Karpas-422 (cell line): ENCODE data around the gene RNF11. TPM values are rescaled to one million over a fixed set of nuclear protein-coding genes. Genes with fewer than 3 reads are reported as not detected.

Experiments used
- DNase-seq: peaks from one replicate; pipeline ENCODE4 v3.0.0-alpha.2; 2015
- H2AFZ ChIP-seq: fragments of 200-600 bp; sonication (generic); 2 replicates; pipeline ENCODE4 v1.6.1; 2014; ENCODE audit warnings: antibody characterized with exemption, low read length, mixed read lengths
- H3K27ac ChIP-seq: fragments of 200-600 bp; sonication (generic); 2 replicates; pipeline ENCODE4 v1.5.1; 2014; ENCODE audit warnings: mild to moderate bottlenecking, low read length, moderate library complexity
- H3K27me3 ChIP-seq: fragments of 200-600 bp; sonication (generic); 2 replicates; pipeline ENCODE4 v1.6.1; 2014; ENCODE audit warnings: low read length, mixed read lengths
- H3K36me3 ChIP-seq: fragments of 200-600 bp; sonication (generic); 2 replicates; pipeline ENCODE4 v1.6.1; 2014; ENCODE audit warnings: low read length, mixed read lengths; ENCODE audit not compliant: insufficient read depth
- H3K4me1 ChIP-seq: fragments of 200-600 bp; sonication (generic); 2 replicates; pipeline ENCODE4 v1.6.1; 2014; ENCODE audit warnings: mild to moderate bottlenecking, low read length, mixed read lengths
- H3K4me2 ChIP-seq: fragments of 200-600 bp; sonication (generic); 2 replicates; pipeline ENCODE4 v1.6.1; 2014; ENCODE audit warnings: low read length, low read depth, mild to moderate bottlenecking; ENCODE audit not compliant: poor library complexity, severe bottlenecking
- H3K4me3 ChIP-seq: fragments of 200-600 bp; sonication (generic); 2 replicates; pipeline ENCODE4 v1.5.1; 2014; ENCODE audit warnings: mild to moderate bottlenecking, antibody characterized with exemption, low read length, mixed read lengths
- H3K79me2 ChIP-seq: fragments of 200-600 bp; sonication (generic); 2 replicates; pipeline ENCODE4 v1.6.1; 2014; ENCODE audit warnings: mild to moderate bottlenecking, low read length, mixed read lengths
- H3K9ac ChIP-seq: fragments of 200-600 bp; sonication (generic); 2 replicates; pipeline ENCODE4 v1.6.0; 2014; ENCODE audit warnings: low read length
- H3K9me2 ChIP-seq: fragments of 200-600 bp; sonication (generic), shearing (Covaris generic); replicated peaks from 2 replicates; pipeline ENCODE4 v1.6.0; 2014; ENCODE audit warnings: mild to moderate bottlenecking, low read length, moderate library complexity; ENCODE audit not compliant: insufficient read depth
- H3K9me3 ChIP-seq: fragments of 300-700, 200-600 bp; sonication (generic); 2 replicates; pipeline ENCODE4 v1.6.1; 2014; ENCODE audit warnings: low read length, mixed read lengths
- H4K20me1 ChIP-seq: fragments of 200-600 bp; sonication (generic); 2 replicates; pipeline ENCODE4 v1.6.1; 2014; ENCODE audit warnings: mild to moderate bottlenecking, antibody characterized with exemption, low read length, low read depth; ENCODE audit not compliant: insufficient read depth
- total RNA-seq: library from RNA; depleted of rRNA; stranded (reverse); fragments of >200 nt; shearing (Covaris generic); gene quantifications from 2 replicates; pipeline ENCODE4 v1.2.3, GENCODE V29; 2014; ENCODE audit warnings: low replicate concordance; rRNA removed

Gene RNF11
- total RNA-seq, 1 experiment from 2014 or later: 12.3 TPM

GRCh38 chr1:51316846-51317120 is 80.7 kb downstream of the RNF11 start:
- no peak overlapping the region for H3K9ac ChIP-seq
- H3K27me3 ChIP-seq: no peaks in the 10 kb centered on the region
- H3K36me3 ChIP-seq: no peaks in the 10 kb centered on the region
- H2AFZ ChIP-seq: no peak overlapping the region
- no peak overlapping the region for H3K4me2 ChIP-seq
- H3K4me3 ChIP-seq: no peak overlapping the region
- no peaks in the 10 kb centered on the region for H3K9me2 ChIP-seq
- H3K79me2 ChIP-seq: no peaks in the 10 kb centered on the region
- no peak overlapping the region for H3K27ac ChIP-seq
- H3K9me3 ChIP-seq: no peaks in the 10 kb centered on the region
- no peaks in the 10 kb centered on the region for H4K20me1 ChIP-seq
- no peaks in the 10 kb centered on the region for H3K4me1 ChIP-seq
- no peak for DNase-seq

- no peak overlapping the region for H3K9ac ChIP-seq
Measured at GRCh38 chr1:51317798-51318197, 81.7 kb downstream of the RNF11 start.

GRCh38 chr1:51320967-51321923 is 85.2 kb downstream of the RNF11 start:
- Histone ChIP-seq H2AFZ (no peak overlapping the region), H3K4me1 (no peaks in the 10 kb centered on the region), H3K9me2 (no peaks in the 10 kb centered on the region), H3K79me2 (no peaks in the 10 kb centered on the region), H3K9ac (no peak overlapping the region), H3K9me3 (no peaks in the 10 kb centered on the region), H3K27ac (no peak overlapping the region), H3K4me3 (no peak overlapping the region), H3K36me3 (no peaks in the 10 kb centered on the region), H3K4me2 (no peak overlapping the region), H4K20me1 (no peaks in the 10 kb centered on the region), H3K27me3 (no peaks in the 10 kb centered on the region)
- DNase-seq: no peak

More at GRCh38 chr1:51317798-51318197, 81.7 kb downstream of the RNF11 start:
- H3K4me3 ChIP-seq: no peak overlapping the region
- no peaks in the 10 kb centered on the region for H4K20me1 ChIP-seq
- no peak overlapping the region for H3K27ac ChIP-seq
- H3K4me1 ChIP-seq: no peaks in the 10 kb centered on the region
- no peaks in the 10 kb centered on the region for H3K9me2 ChIP-seq
- no peaks in the 10 kb centered on the region for H3K79me2 ChIP-seq
- no peak overlapping the region for H2AFZ ChIP-seq
- no peak overlapping the region for H3K4me2 ChIP-seq
- no peaks in the 10 kb centered on the region for H3K36me3 ChIP-seq
- no peaks in the 10 kb centered on the region for H3K9me3 ChIP-seq
- H3K27me3 ChIP-seq: no peaks in the 10 kb centered on the region
- DNase-seq: no peak

GRCh38 chr1:51321924-51322280 is 85.8 kb downstream of the RNF11 start:
- Histone ChIP-seq H3K9me3 (no peaks in the 10 kb centered on the region), H3K79me2 (no peaks in the 10 kb centered on the region), H3K4me3 (no peak overlapping the region), H3K27me3 (no peaks in the 10 kb centered on the region), H3K9me2 (no peaks in the 10 kb centered on the region), H3K9ac (no peak overlapping the region), H3K27ac (no peak overlapping the region), H2AFZ (no peak overlapping the region), H3K4me2 (no peak overlapping the region), H3K36me3 (no peaks in the 10 kb centered on the region), H4K20me1 (no peaks in the 10 kb centered on the region), H3K4me1 (no peaks in the 10 kb centered on the region)
- DNase-seq: no peak

- no peak overlapping the region for H2AFZ ChIP-seq
- H3K27me3 ChIP-seq: no peaks in the 10 kb centered on the region
- H3K27ac ChIP-seq: no peak overlapping the region
- H3K79me2 ChIP-seq: no peaks in the 10 kb centered on the region
- H4K20me1 ChIP-seq: no peaks in the 10 kb centered on the region
- no peaks in the 10 kb centered on the region for H3K9me3 ChIP-seq
- no peaks in the 10 kb centered on the region for H3K9me2 ChIP-seq
- no peak overlapping the region for H3K4me2 ChIP-seq
- H3K4me3 ChIP-seq: no peak overlapping the region
- DNase-seq: no peak
- H3K36me3 ChIP-seq: no peaks in the 10 kb centered on the region
- no peak overlapping the region for H3K9ac ChIP-seq
- no peaks in the 10 kb centered on the region for H3K4me1 ChIP-seq
Measured at GRCh38 chr1:51322417-51323101, 86.5 kb downstream of the RNF11 start.

Other genes with a start within 250 kb of the RNF11 start
- not detected in 2 replicates for gene C1orf185, start 134.0 kb upstream of the RNF11 start, total RNA-seq
- gene TTC39A, start 94.3 kb downstream of the RNF11 start, total RNA-seq: not detected in 2 replicates